ENCODE data around the gene TRMT112.

TRMT112 gene

GRCh38 chr11:64351136-64351631, 33.8 kb upstream of the TRMT112 start:
- no peak for DNase-seq (ENCODE audit: low spot score)

GRCh38 chr11:64349404-64349803, 32.0 kb upstream of the TRMT112 start:
- no peak for DNase-seq (ENCODE audit: low spot score)

- no peak for DNase-seq (ENCODE audit: low spot score)
These were observed 31.6 kb upstream of the TRMT112 start for GRCh38 chr11:64349025-64349387.

GRCh38 chr11:64348383-64349024, 31.1 kb upstream of the TRMT112 start:
- DNase-seq (ENCODE audit: low spot score): no peak

GRCh38 chr11:64347193-64347867, 30.0 kb upstream of the TRMT112 start:
- DNase-seq (ENCODE audit: low spot score): no peak

- DNase-seq (ENCODE audit: low spot score): no peak
These were observed 27.4 kb upstream of the TRMT112 start for GRCh38 chr11:64344787-64345186.

GRCh38 chr11:64343767-64344559, 26.6 kb upstream of the TRMT112 start:
- no peak for DNase-seq (ENCODE audit: low spot score)

- DNase-seq (ENCODE audit: low spot score): peak; percentile 83
These were observed 25.7 kb upstream of the TRMT112 start for GRCh38 chr11:64342869-64343745.

- DNase-seq (ENCODE audit: low spot score): peak; percentile 96
These were observed 24.8 kb upstream of the TRMT112 start for GRCh38 chr11:64341851-64342791.

GRCh38 chr11:64341429-64341828, 24.1 kb upstream of the TRMT112 start:
- no peak for DNase-seq (ENCODE audit: low spot score)

GRCh38 chr11:64340671-64341335, 23.4 kb upstream of the TRMT112 start:
- peak; percentile 88 for DNase-seq (ENCODE audit: low spot score)

- no peak for DNase-seq (ENCODE audit: low spot score)
These were observed 22.5 kb upstream of the TRMT112 start, which contains the start of gene CCDC88B for GRCh38 chr11:64339754-64340408. CCDC88B (plus strand) TSS chr11:64340204; CDS start chr11:64340267, 63 bp downstream.

- no peak for DNase-seq (ENCODE audit: low spot score)
These were observed 21.9 kb upstream of the TRMT112 start for GRCh38 chr11:64339286-64339685.

- DNase-seq (ENCODE audit: low spot score): no peak
These were observed 21.4 kb upstream of the TRMT112 start for GRCh38 chr11:64338716-64339115.

- DNase-seq (ENCODE audit: low spot score): no peak
These were observed 20.3 kb upstream of the TRMT112 start for GRCh38 chr11:64337538-64338249.

- peak; percentile 70 for DNase-seq (ENCODE audit: low spot score)
These were observed 17.7 kb upstream of the TRMT112 start for GRCh38 chr11:64334764-64335735.

GRCh38 chr11:64333556-64333955, 16.2 kb upstream of the TRMT112 start:
- no peak for DNase-seq (ENCODE audit: low spot score)

Data from iPS-NIHi11 (cell line).